IPS DF 4.7 (cell line): ENCODE data around the gene SLC26A4.

Experiments used
- DNase-seq: peaks from one replicate; pipeline ENCODE4 v3.0.0-alpha.2; 2013; ENCODE audit warnings: low spot score; ENCODE audit errors: extremely low read depth

Gene SLC26A4

GRCh38 chr7:107744345-107744750 lies 83.7 kb downstream of the SLC26A4 start:
- no peak for DNase-seq

GRCh38 chr7:107746006-107746405 lies 85.4 kb downstream of the SLC26A4 start:
- no peak for DNase-seq

GRCh38 chr7:107751113-107751512 lies 90.5 kb downstream of the SLC26A4 start:
- no peak for DNase-seq

GRCh38 chr7:107754642-107755041 lies 94.0 kb downstream of the SLC26A4 start:
- DNase-seq: no peak

GRCh38 chr7:107758667-107759066 lies 98.0 kb downstream of the SLC26A4 start:
- DNase-seq: no peak

DNA sequence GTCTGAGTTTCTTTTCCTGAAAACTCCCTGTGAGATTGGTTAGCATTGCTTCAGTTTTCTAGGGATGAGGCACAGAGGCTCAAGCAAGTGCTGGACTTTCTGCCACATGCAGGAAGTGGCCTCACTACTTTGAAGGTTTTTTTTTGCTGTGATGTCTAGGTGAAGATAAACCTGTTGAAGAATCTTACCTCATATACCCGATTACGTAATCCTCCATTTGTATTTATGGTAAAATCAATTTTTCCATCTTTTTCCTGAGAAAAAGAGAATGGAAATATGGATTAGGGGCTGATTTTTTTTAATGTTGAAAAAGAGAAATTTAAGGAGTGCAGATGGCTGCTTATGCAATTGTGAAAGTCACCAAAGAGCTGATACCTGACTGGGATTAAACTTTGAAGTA lies 106.8 kb downstream of the SLC26A4 start:
- DNase-seq: no peak
